GM12865 (cell line): Measurements from ENCODE around the gene NPHP4.

Source experiments
- DNase-seq: peaks from one replicate; pipeline ENCODE4 v3.0.0; 2010; ENCODE audit warnings: low read depth
- H3K4me3 ChIP-seq: 2 replicates; pipeline ENCODE4 v1.5.1; 2011; ENCODE audit warnings: mild to moderate bottlenecking, low read depth, low read length, control low read depth
- TF ChIP-seq, protein P1 (sequence below): IDR thresholded peaks from 2 replicates; pipeline ENCODE4 v1.5.1; 2011; ENCODE audit warnings: low read length, control low read depth, low read depth, inconsistent platforms; ENCODE audit not compliant: insufficient read depth; ENCODE audit errors: missing control alignments

The NPHP4 gene

DNA sequence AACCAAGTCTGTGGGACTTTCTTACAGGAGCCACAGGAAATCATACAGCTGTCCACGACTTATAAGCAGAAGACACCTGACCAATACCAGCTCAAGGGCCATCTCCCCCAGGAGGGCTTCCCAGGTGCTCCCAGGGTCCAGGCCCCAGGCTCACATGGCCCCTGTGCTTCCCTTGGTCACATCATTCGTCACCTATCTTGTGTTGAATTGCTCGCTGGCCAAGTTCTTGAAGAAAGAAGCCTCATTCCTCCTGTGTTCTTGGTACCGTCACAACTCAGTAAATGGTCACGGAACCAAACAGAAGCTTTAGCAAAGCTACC lies 3.0 kb downstream of the NPHP4 start:
- DNase-seq: no peak
- no peak overlapping the region for H3K4me3 ChIP-seq
- TF ChIP-seq, protein P1, sequence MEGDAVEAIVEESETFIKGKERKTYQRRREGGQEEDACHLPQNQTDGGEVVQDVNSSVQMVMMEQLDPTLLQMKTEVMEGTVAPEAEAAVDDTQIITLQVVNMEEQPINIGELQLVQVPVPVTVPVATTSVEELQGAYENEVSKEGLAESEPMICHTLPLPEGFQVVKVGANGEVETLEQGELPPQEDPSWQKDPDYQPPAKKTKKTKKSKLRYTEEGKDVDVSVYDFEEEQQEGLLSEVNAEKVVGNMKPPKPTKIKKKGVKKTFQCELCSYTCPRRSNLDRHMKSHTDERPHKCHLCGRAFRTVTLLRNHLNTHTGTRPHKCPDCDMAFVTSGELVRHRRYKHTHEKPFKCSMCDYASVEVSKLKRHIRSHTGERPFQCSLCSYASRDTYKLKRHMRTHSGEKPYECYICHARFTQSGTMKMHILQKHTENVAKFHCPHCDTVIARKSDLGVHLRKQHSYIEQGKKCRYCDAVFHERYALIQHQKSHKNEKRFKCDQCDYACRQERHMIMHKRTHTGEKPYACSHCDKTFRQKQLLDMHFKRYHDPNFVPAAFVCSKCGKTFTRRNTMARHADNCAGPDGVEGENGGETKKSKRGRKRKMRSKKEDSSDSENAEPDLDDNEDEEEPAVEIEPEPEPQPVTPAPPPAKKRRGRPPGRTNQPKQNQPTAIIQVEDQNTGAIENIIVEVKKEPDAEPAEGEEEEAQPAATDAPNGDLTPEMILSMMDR: no peak

- H3K4me3 ChIP-seq: no peak overlapping the region
- no peak for DNase-seq
- TF ChIP-seq, protein P1: no peak
Measured at GRCh38 chr1:5988596-5989285, 3.5 kb downstream of the NPHP4 start.

DNA sequence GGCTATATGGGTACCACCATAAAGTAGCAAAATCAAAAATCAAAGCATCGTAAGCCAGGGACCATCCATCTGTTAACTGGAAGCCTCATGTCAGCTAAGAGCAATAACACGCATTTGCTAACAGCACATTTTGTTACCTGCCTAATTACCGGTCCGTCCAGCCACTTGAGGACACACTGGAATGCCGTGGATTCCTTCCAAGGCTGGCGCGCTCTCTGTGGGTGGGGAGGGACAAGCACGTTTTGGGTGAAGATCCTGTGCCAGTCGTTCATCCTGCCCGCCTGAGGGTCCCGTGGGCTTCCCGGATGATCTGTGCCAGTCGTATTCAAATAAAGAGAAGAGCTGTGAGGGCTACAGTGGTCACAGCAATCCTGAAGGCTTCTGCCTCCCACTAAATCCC lies 6.2 kb downstream of the NPHP4 start:
- DNase-seq: no peak
- no peak overlapping the region for H3K4me3 ChIP-seq
- TF ChIP-seq, protein P1: no peak

DNA sequence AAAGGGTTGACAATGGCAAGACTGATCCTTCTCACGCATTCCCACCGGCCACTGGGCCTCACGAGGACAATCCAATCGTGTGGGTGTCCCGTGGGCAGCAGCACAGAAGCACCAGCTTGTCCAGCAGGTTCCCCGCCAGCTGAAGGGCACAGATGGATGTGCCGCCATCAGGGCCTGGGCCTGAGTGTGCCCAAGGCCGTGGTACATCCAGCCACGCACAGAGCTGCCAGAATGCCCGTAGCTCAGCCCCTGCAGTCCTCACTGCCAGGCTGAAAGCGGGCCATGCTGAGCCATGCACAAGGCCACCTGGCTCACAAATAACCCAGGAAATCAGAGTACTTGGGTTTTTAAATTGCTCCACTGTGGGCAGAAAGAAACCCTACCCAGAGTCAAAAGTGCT lies 7.0 kb downstream of the NPHP4 start:
- no peak for DNase-seq
- TF ChIP-seq, protein P1: no peak
- H3K4me3 ChIP-seq: no peak overlapping the region

- no peak overlapping the region for H3K4me3 ChIP-seq
- DNase-seq: no peak
- TF ChIP-seq, protein P1: no peak
Measured at GRCh38 chr1:5983361-5984103, 8.7 kb downstream of the NPHP4 start.

GRCh38 chr1:5982868-5983267 lies 9.4 kb downstream of the NPHP4 start:
- no peak overlapping the region for H3K4me3 ChIP-seq
- TF ChIP-seq, protein P1: no peak
- no peak for DNase-seq

- H3K4me3 ChIP-seq: no peak overlapping the region
- TF ChIP-seq, protein P1: no peak
- no peak for DNase-seq
Measured at GRCh38 chr1:5982276-5982675, 9.9 kb downstream of the NPHP4 start.
